Head of caudate nucleus (tissue), 42 donors: ENCODE results near the gene RNF225.
"Not testable (repeated sequence)": the region's sequence is repeated elsewhere in the genome, so short reads cannot be mapped to it uniquely, and the experiment has no call there.

Experiments used
- DNase-seq, 42 donors: peaks; one replicate each; pipeline versions ENCODE4 v3.0.0 to v3.0.0-alpha.2; 2020 to 2021; ENCODE audit warnings: mixed read lengths in 7 of 42
- intact Hi-C: fragments of 100-400 bp; cut with DNase I; formaldehyde crosslinking; loops from one replicate; pipeline ENCODE4 v1.15.0; 2022

The RNF225 gene

DNA sequence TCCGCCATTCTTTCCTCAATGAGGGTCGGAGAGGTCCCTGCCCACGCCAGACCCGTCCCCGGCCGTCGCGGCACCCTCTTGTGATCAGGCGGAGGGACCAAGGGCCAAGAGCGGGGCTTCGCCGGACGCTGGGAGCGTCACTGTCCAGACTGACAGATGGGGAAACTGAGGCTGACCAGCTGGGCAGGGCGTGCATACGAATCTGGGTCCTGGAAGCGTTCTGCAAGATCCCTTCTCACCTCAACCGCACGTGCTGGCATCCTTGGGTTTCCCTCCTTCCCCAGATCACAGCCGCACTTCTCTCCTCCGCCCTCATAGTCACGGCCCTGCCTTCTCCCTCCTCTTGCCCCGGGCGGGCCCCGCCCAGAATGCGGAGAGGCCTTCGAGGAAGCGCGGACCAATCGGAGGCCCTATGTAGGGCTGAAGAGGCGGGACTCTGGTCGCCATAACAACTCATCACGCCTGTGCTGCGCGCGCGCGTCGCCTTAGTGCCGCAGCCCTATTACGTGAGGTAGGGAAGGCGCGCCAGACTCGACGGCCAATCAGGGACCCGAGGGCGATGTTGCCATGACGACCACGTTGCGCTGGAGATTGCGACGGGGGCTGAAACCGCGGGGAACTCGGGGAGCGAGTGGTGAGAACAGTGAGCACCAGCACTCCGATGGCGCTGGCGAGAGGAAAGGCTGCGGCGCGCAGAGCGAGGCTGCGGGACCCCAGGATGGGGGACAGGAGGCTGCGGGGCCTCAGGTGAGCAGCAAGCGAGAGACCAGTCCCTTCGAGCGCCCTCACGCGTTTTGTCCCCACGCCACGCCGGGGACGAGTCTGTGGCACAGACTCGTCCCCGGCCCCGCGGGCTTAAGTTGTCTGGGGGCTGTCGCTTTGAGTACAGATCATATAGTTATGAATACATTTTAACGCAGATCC lies 5.7 kb downstream of the RNF225 start:
- DNase-seq, result peak; percentile 98 to 100 (median 99)
- intact Hi-C loops, result no loop called here

DNA sequence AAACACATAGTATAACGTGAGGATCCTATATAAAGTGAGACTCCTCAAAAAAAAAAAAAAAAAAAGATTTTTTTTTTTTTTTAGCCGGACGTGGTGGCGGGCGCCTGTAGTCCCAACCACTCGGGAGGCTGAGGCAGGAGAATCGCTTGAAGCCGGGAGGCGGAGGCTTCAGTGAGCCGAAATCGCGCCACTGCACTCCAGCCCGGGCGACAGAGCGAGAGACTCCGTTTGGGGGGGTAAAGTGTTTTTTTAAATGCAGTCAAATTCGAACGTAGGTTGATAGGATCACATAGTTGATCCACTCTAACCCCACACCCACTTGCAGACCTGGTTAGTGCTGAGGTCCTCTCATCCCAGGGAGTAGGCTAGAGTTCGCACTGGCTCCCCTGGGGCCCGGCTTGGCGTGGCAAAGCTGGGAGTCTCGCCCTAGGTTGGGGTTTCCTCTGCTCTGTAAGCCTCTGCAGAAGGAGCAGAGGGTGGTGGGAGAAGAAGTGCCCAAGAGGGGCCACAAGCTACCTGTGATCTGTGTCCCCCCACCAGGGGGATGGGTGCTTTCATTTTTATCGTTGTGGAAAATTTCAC lies 6.5 kb downstream of the RNF225 start:
- no peak for DNase-seq

DNA sequence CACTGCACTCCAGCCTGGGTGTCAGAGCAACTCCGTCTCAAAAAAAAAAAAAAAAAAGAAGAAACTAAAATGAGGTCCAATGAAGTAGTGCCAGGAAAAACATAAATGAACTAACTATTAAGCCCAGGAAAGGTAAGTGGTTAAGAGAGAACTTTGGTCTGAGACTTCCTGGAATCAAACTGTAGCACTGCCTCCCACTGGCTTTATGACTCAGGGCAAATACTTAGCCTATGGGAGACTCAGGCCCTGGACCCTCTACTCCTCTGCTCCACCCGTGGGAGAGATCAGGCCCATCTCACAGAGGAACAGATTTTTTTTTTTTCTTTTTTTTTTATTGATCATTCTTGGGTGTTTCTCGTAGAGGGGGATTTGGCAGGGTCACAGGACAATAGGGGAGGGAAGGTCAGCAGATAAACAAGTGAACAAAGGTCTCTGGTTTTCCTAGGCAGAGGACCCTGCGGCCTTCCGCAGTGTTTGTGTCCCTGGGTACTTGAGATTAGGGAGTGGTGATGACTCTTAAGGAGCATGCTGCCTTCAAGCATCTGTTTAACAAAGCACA lies 8.5 kb downstream of the RNF225 start:
- intact Hi-C loops, DNase-seq: not testable (repeated sequence)

More for the DNA sequence above, 6.5 kb downstream of the RNF225 start:
- intact Hi-C loops, result no loop called here

DNA sequence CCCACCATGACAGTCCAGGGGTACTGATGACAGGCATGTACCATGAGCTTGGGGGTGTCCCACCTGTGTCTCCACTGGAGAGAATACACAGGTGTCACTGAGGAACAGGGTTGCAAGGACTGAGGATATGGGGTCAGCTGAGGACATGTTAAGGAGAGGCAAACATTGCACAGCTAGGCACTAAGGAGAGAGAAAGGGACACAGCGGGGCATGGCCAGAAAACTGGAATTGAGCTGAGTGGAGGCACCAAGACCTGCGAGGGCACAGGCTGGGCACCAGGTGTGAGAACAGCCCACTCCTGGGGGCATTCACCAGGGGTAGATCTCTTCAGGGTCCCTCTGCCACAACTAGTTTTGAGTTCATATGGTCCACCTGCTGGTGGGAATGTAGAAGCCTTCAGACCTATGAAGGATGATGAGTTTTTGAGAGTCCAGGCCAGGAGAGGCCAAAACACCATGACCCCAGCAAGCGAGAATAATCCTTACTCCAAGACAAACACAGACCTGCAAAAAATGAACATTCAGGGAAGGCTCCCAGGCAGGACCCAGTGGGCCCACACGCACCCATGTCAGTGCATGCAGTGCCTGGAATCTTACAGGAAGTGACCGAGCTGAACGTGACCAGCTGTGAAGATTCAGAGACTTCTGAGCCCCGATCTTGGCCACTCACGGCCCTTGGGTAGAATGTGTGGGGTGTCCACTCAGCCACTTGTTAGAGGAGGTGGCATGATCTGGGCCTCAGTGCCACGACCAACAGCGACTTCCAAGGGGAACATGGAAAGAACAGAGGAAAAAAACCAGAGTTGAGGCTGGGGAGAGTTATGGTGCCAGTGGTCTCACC lies 11.6 kb downstream of the RNF225 start:
- intact Hi-C loops, result no loop called here
- DNase-seq, result no peak

DNA sequence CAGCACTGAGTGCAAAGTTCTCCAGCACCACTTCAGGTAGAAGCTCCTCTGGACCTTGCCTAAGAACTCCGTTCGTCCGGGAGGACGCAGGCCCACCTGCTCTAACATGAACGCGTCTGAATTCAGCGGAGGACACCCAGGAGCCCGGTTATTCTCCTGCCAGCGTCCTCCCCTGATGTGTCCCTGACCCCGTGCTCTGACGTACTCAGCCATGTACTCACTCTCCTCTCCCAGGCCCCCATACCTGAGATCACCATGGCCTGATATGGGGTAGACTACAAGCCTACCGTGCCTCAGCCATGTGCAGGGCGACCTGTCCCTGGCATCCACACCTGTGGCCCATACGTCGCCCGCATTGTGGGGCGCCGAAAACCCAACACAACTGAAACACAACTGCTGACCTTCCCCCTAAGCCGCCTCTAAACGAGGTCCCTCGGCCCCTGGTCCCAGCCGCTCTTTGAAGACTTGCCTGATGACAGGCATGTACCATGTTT lies 12.2 kb downstream of the RNF225 start:
- no peak for DNase-seq
- intact Hi-C loops, result no loop called here

DNA sequence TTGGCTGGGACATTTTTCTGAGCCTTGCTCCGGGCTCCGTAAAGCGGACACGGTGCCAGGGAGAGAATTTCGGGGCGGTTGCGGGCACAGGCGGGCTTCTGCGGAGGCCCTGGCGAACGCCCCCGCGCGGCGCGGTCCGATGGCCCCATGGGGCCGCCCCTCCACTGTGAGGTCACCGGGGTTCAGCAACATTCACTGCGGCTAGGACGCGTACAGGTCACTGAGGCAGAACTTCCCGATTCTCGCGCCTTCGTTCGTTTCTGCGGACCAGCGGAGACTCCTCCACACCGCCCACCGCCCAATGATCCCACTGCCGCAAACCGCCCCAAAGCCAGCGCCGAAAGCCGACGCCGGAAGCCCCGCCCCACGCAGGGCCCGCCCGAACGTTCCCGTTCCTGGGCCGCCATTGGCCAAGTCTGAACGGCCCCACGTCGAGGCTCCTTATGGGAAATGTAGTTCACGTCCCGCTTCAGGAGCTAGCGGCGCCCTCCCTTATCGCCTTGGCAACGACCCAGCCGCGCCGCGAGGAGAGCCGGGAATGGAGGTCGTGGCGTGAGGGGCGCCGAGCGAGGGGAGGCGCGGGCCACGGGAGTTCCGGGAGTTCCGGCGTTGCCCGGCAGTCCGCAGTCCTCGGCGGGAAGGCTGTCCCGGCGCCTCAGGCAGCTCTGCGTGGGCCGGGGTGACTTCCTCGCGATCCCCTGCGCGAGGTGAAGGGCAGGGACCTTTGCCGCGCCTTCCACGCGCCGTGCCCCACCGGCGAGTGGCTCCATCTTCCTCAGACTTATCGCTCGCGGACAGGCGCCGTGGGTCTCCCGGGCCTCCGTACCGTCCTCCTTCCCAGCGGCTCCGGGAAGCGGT lies 12.9 kb downstream of the RNF225 start, which contains the start of gene ZNF584:
TSS of gene ZNF584 (plus strand) at position 498 of the 858 bp plus-strand sequence. CDS start 499 bp downstream, outside the sequence.
- intact Hi-C loops, result no loop called here
- DNase-seq, result peak; percentile 93 to 99 (median 98)

DNA sequence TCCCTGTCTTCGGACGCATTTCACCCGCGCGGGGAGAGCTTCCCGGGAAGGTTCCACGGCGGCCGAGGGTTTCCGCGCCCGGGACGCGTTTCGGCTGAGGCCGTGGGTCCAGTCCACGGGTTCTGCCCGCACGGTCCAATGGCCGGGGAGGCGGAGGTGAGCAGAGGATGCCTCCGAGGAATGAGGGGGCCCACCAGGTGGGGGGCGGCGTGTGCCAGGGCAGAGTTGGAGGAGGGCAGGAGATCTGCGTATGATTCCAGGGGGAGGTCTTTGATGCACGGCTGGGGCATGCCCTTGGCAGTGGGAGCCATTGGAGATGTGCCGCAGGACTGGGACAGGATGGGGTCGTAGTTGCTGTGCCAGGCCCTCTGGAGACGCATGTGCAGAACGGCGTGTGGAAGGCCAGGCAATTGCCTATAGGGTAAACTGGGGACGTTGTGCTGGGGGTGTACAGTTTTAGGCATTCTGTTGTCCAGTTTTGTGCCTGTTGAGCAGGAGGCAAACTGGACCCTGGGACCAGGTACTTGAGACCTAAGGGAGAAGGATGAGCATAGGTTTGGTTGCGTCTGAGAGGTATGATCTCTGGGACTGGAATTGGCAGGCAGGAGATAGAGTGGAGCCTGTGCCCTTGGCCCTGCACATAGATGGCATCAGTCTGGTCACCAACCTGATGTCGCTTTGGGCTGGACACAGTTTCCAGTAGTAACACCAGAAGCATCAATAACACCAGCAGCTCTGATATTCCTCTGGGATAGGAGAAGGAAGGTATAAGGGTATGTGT lies 13.7 kb downstream of the RNF225 start:
- DNase-seq, result peak in 17 of 42 donors; percentile 13 to 52 (median 30)
- intact Hi-C loops, result no loop called here

DNA sequence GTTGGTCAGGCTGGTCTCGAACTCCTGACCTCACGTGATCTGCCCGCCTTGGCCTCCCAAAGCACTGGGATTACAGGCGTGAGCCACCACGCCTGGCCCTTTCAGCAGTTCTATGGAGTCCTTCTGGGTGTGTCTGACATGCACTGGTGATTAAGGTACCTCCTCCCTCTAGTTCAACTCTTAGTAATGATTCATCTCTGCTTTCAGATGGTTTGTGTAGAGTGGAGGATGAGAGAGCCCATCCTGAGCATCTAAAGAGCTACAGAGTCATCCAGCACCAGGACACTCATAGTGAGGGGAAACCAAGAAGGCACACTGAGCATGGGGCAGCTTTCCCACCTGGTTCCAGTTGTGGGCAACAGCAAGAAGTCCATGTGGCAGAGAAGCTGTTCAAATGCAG lies 21.1 kb downstream of the RNF225 start:
- intact Hi-C loops, result no loop called here
- no peak for DNase-seq

DNA sequence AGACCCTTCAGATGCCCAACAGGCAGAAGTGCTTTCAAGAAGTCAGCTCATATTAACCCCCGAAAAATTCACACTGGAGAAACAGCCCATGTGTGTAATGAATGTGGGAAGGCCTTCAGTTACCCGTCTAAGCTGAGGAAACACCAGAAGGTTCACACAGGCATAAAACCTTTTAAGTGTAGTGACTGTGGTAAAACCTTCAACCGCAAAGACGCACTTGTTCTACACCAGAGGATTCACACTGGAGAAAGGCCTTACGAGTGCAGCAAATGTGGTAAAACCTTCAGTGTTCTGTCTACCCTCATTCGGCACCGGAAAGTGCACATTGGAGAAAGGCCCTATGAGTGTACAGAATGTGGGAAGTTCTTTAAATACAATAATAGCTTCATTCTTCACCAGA lies 21.6 kb downstream of the RNF225 start:
- intact Hi-C loops, result no loop called here
- DNase-seq, result no peak

DNA sequence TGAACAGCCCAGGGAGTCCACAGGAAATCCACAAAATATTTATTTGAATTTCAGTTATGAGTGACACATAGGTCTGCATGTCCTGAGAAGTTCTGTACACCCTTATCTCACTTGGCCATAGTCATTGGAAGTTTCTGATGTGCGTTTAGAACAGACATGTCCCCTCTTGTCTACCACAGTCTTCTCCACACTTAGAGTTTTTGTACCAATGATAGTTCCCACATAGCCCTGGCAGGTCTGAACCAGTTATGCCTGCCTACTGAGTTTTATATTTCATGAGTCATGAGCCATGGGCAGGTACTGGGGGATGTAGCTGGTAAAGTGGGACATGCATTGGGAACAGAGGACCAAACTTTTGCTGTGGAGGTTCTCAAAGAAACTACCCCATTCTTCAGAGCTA lies 33.2 kb downstream of the RNF225 start:
- intact Hi-C loops, result no loop called here

DNA sequence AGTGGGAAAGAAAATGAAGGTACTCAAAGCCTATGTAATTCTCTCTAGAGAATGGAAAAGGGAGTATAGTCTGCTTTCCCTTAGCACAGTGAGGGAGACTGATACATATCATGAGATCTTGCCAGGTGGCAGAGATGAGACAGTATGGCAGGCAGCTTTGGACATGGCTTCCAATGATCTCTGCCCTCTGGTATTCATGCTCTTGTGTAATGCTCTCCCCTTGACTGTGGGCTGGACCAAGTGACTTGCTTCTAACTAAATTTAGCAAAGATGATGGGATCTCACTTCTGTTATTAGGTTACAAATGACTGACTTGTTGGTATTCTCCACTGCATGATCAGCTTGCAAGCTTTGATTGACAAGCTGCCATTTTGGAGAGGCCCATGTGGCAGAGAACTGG lies 34.3 kb downstream of the RNF225 start:
- no peak for DNase-seq
- intact Hi-C loops, result no loop called here

More for the DNA sequence above, 33.2 kb downstream of the RNF225 start:
- DNase-seq, result no peak

DNA sequence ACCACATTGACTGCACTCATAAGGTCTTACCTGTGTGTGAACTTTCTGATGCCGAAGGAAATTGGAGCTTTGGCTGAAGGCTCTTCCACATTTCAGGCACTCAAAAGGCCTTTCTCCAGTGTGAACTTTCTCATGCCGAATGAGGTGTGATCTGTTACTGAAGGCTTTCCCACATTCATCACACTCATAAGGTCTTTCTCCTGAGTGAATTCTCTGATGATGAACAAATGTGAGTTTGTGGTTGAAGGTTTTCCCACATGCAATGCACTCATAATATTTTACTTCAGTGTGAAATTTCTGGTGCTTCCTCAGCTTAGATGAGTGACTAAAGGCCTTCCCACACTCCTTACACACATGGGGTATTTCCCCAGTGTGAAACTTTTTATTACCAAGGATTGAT lies 38.8 kb downstream of the RNF225 start:
- intact Hi-C loops, result no loop called here
- no peak for DNase-seq

DNA sequence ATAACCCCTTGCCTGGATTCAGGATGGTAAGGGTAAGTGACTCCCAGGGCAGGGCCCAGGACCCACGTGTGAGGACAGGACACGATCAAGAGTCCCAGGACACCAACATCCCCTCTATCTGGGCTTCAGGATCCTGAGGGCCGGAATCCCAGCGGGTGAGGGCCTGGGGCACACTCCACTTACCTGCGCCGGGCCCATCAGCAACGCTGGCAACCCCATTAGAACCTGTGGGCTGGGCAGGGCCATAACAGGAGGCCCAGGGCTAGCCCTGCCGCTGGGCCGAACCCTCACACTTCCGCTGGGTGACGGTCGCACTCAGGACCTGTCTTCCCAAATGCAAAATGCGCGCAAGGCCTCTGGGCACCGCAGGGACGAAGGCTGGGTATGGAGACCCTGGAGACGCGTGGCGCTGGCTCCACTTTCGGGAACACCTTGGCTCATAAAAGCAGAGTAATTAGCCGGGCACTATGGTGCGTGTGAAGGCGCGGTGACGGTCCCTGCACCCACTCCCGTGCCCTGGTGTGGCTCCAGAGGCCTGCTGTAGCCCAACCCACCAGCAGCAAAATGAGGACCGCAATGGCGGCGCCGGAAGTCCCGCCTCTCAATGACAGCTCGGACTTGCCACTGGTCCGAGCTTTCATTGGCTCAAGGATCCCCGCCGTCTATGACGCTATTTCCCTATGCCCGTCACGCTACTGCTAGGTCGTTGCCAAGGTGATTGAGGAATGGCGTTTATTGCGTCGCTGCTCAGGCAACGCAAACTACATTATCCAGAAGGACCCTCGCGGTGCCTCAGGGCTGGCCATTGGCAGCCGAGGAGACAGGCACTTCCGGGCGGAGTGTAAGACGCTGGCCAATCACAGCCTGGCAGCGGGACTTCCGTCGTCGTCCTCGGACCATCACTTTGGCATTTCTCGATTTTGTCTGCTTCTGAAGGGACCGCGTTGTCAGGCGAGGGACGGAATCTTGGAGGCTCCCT lies 44.4 kb downstream of the RNF225 start, which contains the start of gene ZNF132:
TSS of gene ZNF132 (minus strand) at position 578 of the 979 bp plus-strand sequence. CDS start at position 246, 332 bp downstream.
- peak; percentile 96 to 100 (median 99) for DNase-seq
- intact Hi-C loops, result no loop called here

DNA sequence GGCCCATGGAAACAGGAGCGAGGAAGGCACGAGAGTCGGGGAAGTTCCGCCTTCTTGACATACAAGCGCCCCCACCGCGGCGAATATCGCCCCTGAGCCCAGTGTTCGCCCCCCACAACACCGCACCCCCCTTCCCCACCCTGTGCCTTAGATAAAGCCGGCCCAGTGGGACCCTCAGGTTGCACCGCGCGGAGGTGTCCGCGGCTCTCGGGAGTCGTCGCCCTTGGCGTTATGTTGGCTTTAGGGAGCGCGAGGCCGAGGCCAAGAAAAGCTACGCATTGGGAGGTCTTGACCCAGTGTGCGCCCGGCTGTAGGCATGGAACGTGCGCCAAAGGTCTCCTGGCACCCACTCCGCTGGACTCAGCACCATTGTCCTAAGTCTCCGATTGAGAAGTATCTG lies 45.1 kb downstream of the RNF225 start:
- intact Hi-C loops, result no loop called here
- DNase-seq, result peak in 7 of 42 donors; percentile 1 to 38 (median 22)

DNA sequence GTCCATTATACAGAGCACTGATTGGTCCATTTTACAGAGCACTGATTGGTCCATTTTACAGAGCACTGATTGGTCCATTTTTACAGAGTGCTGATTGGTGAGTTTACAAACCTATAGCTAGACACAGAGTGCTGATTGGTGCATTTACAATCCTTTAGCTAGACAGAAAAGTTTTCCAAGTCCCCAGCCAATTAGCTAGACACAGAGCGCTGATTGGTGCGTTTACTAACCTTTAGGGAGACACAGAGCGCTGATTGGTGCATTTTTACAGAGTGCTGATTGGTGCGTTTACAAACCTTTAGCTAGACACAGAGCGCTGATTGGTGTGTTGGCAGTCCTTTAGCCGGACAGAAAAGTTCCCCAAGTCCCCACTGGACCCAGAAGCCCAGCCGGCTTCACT lies 47.5 kb downstream of the RNF225 start:
- intact Hi-C loops, DNase-seq: not testable (repeated sequence)
